Erythroblast (primary cell): ENCODE measurements around the gene PEMT.

ENCODE experiments used
- GATA1 ChIP-seq: IDR thresholded peaks from 2 replicates; pipeline ENCODE4 v1.6.1; 2011; ENCODE audit warnings: low read depth, mild to moderate bottlenecking, control low read depth, low read length, moderate library complexity
- POLR2A ChIP-seq: IDR thresholded peaks from 2 replicates; pipeline ENCODE4 v1.6.1; 2011; ENCODE audit warnings: mild to moderate bottlenecking, low read length

DNA sequence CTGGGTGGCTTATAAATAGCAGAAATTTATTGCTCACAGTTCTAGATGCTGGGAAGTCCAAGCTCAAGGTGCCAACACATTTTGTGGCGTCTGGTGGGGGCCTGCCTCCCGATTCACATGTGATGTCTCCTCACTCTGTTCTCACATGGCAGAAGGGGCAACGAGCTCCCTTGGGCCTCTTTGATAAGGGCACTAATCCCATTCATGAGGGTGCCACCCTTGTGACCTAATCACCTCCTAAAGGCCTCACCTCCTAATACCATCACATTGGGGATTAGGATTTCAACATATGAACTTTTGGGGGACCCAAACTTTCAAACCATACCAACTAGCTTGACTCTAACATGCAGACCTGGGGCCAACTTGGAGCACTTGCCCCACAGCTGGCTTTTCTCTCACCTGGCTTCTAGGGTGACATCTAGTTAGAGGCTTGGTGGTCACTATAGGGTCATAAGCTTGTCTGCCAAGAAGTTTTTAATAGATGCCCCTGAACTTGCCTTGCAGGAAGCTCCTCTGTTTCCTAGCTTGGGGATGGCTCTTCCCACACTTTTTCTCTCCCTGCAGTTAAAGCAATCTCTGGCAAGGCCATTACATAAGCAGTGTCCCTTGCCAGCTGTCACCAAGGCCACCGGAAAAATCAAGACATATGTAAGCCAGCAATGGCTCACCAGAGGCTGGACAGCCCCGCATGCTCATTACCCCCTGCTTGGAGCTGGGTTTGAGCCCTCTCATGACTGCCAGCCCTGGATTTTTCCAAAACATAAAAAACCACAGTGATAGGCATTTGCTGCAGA is 123.1 kb downstream of the PEMT start:
- TF ChIP-seq POLR2A (no peak), GATA1 (no peak)
